Islet precursor cell (in vitro differentiated cells): Measurements from ENCODE around the gene ATP10D.

Experiments used
- DNase-seq: peaks from one replicate; pipeline ENCODE4 v3.0.0-alpha.2; 2018

Gene ATP10D

DNA sequence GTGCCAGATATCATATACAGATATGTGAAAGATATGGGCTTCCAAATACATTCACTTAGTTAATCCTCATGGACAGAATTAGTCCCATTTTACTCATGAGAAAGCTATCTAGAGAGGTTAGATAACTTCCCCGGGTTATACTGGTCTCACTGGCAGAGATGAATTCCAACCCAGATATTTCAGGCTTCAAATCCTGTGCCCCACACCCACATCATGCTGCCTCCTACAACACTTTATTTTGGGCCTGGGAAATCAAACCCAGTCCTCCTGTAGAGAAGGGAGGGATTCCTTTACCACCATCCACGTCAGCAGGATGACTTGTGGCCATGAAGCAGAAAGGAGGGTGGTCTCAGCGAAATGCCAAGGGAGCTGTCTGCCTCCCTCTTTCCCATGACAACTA is 113.8 kb downstream of the ATP10D start:
- no peak for DNase-seq

GRCh38 chr4:47606482-47606881 is 121.4 kb downstream of the ATP10D start:
- DNase-seq, result no peak

- no peak for DNase-seq
Measured at GRCh38 chr4:47612116-47613023, 127.3 kb downstream of the ATP10D start.

- no peak for DNase-seq
Measured at GRCh38 chr4:47615385-47615784, 130.3 kb downstream of the ATP10D start.

DNA sequence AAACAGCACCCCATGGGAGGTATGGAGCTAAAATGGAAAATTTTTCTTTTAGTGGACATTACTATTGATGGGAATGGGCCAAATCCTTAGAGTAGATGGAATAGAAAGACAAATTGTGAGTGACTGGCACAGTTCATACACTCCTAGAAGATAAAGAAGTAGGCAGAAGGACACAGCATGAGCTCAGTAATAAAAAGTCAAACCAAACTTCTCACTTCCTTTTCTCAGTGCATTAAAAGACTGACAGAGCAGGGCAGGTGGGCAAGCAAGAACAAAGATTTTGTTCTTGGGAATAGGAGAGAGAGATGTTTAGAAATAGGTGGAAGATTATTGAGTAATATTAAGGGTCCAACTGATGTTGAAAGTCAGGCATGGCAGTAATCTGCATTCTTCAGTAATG is 132.5 kb downstream of the ATP10D start:
- DNase-seq, result no peak

- no peak for DNase-seq
Measured at GRCh38 chr4:47619691-47620090, 134.6 kb downstream of the ATP10D start.

- no peak for DNase-seq
Measured at GRCh38 chr4:47621181-47621580, 136.1 kb downstream of the ATP10D start.

DNA sequence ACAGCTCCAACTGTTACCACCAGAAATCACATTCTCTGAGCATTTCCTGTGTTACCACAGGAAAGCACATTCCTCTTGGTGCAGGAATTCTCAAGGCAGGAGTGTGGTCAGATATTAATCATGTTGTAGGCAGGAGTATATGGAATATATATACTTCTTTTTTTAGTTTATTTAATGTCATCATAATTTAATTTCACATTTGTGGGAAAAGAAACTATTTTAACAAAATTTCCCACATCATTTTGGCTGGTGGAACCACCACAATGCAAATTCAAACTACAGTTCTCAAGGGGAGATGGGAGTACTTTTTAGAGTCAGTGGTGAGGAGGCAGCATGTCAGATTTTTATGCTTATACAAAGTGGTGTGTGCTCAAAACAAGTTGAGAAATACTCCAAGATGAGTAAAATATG is 139.0 kb downstream of the ATP10D start:
- DNase-seq, result no peak

DNA sequence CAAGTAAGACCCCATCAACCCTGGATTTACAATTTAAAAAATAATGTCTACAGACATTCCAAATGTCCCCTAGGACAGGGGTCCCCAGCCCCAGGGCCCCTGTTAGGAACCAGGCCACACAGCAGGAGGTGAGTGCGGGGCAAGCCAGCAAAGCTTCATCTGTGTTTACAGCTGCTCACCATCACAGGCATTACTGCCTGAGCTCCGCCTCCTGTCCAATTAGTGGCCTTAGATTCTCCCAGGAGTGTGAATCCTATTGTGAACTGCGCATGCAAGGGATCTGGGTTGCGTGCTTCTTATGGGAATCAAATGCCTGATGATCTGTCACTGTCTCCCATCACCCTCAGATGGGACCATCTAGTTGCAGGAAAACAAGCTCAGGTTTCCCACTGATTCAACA is 146.1 kb downstream of the ATP10D start:
- no peak for DNase-seq

- no peak for DNase-seq
Measured at GRCh38 chr4:47639531-47639930, 154.5 kb downstream of the ATP10D start.

GRCh38 chr4:47640911-47641310 is 155.8 kb downstream of the ATP10D start:
- DNase-seq, result no peak

DNA sequence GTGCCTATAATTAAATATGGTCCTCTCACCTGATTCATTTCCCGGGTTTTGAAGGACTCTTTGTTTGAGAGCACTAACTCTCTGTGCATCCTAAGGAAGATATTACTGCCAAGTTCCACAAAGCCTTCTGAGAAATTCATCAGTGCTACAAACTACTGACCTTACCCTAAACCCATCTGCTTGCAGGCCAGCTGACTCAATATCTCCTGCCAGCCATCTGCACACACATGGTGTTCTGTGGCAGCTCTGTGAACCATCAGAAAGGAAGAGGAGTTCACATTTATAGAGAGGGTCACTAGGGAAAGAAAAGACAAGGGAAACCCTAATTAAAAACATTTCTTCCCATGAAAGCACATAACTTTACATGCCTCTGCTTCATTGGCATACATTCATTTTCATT is 156.7 kb downstream of the ATP10D start:
- no peak for DNase-seq

DNA sequence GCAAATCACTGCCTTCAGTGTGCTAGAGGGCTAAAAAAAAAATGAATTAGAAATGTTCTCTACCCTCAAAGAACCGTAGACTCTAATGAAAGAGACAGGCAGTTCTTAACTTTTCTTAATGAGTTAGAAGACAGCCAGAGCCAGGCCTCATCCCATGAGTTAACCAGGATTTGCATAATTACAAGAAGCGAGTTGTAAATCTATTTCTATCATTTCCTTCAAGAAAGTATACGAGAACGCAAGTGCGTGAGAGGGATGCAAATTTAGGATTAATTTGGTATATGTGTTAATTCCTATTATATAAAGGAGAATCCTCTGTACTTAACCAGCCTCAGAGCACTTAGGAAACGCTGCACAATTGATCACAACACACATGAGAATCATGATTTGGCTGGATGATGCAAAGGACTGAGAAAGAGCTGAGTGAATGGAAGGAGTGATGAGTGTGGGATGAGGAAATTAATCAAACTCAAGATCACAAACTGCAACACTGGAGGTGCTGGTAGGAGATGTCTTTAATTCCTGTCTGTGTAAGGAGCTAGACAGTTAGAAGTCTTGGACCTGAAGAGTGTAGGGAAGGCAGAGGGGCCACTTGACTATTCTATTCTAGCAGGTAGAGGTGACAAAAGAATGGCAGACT is 157.2 kb downstream of the ATP10D start:
- no peak for DNase-seq
